SH-SY5Y (cell line): Measurements from ENCODE around the gene ADAMTSL1.

Experiments used
- GATA2 ChIP-seq: IDR thresholded peaks from 2 replicates; pipeline ENCODE4 v1.6.1; 2011; ENCODE audit warnings: mild to moderate bottlenecking, low read depth, low read length
- GATA3 ChIP-seq: IDR thresholded peaks from 2 replicates; pipeline ENCODE4 v1.6.1; 2011; ENCODE audit warnings: low read depth, mild to moderate bottlenecking, low read length, moderate library complexity

GRCh38 chr9:18783909-18784308, 310.0 kb downstream of the ADAMTSL1 start:
- TF ChIP-seq GATA2 = no peak
- no peak for TF ChIP-seq GATA3
